ENCODE results near the gene CEPT1. TPM values are rescaled to one million over a fixed set of nuclear protein-coding genes. Genes with fewer than 3 reads are reported as not detected.
A peak's percentile ranks its signal among the peaks of the same experiment; 100 is the strongest.

Gene CEPT1
- total and polyA plus RNA-seq, 2 of the 4 experiments (the other 2 are of a cell fraction), result 13.3 to 27.4 TPM

- no peak overlapping the region for H4K8ac ChIP-seq (ENCODE audit: low read depth in 2 of 2, low read length in 2 of 2)
- POLR2A ChIA-PET (ENCODE audit: unreplicated experiment), result no interaction called here
- H3K4me2 ChIP-seq (ENCODE audit: low read depth, low read length), result peak overlapping the region; percentile 36; the same call in 1 of the 2 replicates
- H2BK5ac ChIP-seq (ENCODE audit: low read depth, low read length, poor library complexity, severe bottlenecking), result peak overlapping the region; percentile 28
- H4K20me1 ChIP-seq (ENCODE audit: insufficient read depth, low read length), result no peaks in the 10 kb centered on the region
- peak overlapping the region; percentile 22; the same call in 1 of the 2 replicates for H2BK120ac ChIP-seq (ENCODE audit: low read depth, low read length)
- no peak overlapping the region for H3K14ac ChIP-seq (replicated peaks; ENCODE audit: low read depth, low read length)
- H3K9me1 ChIP-seq (ENCODE audit: insufficient read depth, low read length), result peaks cover 2% of the 10 kb centered on the region; the same call in 1 of the 2 replicates
- H3K79me1 ChIP-seq (ENCODE audit: low read depth in 1 of 2, low read length in 2 of 2), result no peaks in the 10 kb centered on the region
- no peak for DNase-seq
- H3K18ac ChIP-seq (ENCODE audit: low read depth, low read length), result peak overlapping the region; percentile 51; the same call in 1 of the 2 replicates
- no peak overlapping the region for H2AK9ac ChIP-seq (replicated peaks; ENCODE audit: low read depth, low read length, poor library complexity)
- H4K91ac ChIP-seq (ENCODE audit: insufficient read depth, low read depth, low read length), result no peak overlapping the region
- 83% methylated on average over 2 of the region's 9 CpGs; no CpG with 5 or more reads in 1 of the 2 experiments for WGBS, 2 experiments (ENCODE audit: extremely low coverage in 2 of 2, insufficient read length in 1 of 2)
- H3K23ac ChIP-seq (ENCODE audit: low read depth, low read length), result 0 out of 2 replicates have a peak overlapping the region, but pooled peaks have one; percentile 67
- H2BK20ac ChIP-seq (ENCODE audit: low read depth, low read length), result peak overlapping the region; percentile 64; the same call in 1 of the 2 replicates
- no peaks in the 10 kb centered on the region for H3K9me3 ChIP-seq (ENCODE audit: control insufficient read depth, insufficient read depth, low read length)
- H3K9ac ChIP-seq (ENCODE audit: low read depth, low read length), result no peak overlapping the region
- ATAC-seq (ENCODE audit: low read depth), result no peak
- H3K27ac ChIP-seq (ENCODE audit: insufficient read depth, low read length), result no peak overlapping the region
- no peak overlapping the region for H3K56ac ChIP-seq (ENCODE audit: extremely low read depth, insufficient read depth, low read length)
- in situ Hi-C loops (cut with MboI; ENCODE audit: low sequenced_read_pairs), result no loop called here
- no peak overlapping the region for H3K4me3 ChIP-seq (ENCODE audit: insufficient read depth, low read depth, low read length)
- no peaks in the 10 kb centered on the region for H3K36me3 ChIP-seq (ENCODE audit: control insufficient read depth, insufficient read depth, low read length)
- CTCF ChIA-PET, result no interaction called here
- intact Hi-C loops (cut with micrococcal nuclease), result no loop called here
- peaks cover 22% of the 10 kb centered on the region for H3K27me3 ChIP-seq (ENCODE audit: control insufficient read depth, insufficient read depth, low read length)
- no TSS peak for BruUV-seq (replicated peaks)
- H2BK15ac ChIP-seq (ENCODE audit: low read depth, low read length), result no peak overlapping the region
- peak overlapping the region; percentile 37 for H2AFZ ChIP-seq (replicated peaks; ENCODE audit: low read length, poor library complexity)
- H2AK5ac ChIP-seq (ENCODE audit: low read depth, low read length), result 0 out of 2 replicates have a peak overlapping the region, but pooled peaks have one; percentile 30
- TF ChIP-seq POLR2A (IDR thresholded peaks at IDR 0.05; ENCODE audit: low read depth, low read length) (no peak), FOS (IDR thresholded peaks at IDR 0.05; ENCODE audit: low read depth, low read length) (no peak), USF2 (IDR thresholded peaks at IDR 0.05; ENCODE audit: low read depth, low read length) (no peak), RAD21 (IDR thresholded peaks at IDR 0.05; ENCODE audit: low read length) (no peak), MXI1 (IDR thresholded peaks at IDR 0.05; ENCODE audit: borderline replicate concordance, low read depth, low read length) (no peak), RCOR1 (IDR thresholded peaks at IDR 0.05; ENCODE audit: insufficient replicate concordance, low read length) (no peak), CTCF (conservative IDR thresholded peaks at IDR 0.05; ENCODE audit: low read depth, low read length) (no peak), MAFK (IDR thresholded peaks at IDR 0.05; ENCODE audit: low read depth, low read length) (no peak), RFX5 (IDR thresholded peaks at IDR 0.05; ENCODE audit: low read depth, low read length) (no peak), CHD1 (IDR thresholded peaks at IDR 0.05; ENCODE audit: low read depth, low read length) (no peak), NFE2L2 (IDR thresholded peaks at IDR 0.05; ENCODE audit: low read depth, low read length) (no peak), SMC3 (IDR thresholded peaks at IDR 0.05; ENCODE audit: low read depth, low read length) (no peak)
- H3K4ac ChIP-seq (ENCODE audit: low read depth, low read length), result no peak overlapping the region; the same call in 1 of the 2 replicates
- peaks cover 16% of the 10 kb centered on the region for H3K4me1 ChIP-seq (ENCODE audit: control insufficient read depth, insufficient read depth, low read length)
- H4K5ac ChIP-seq (ENCODE audit: low read depth, low read length), result no peak overlapping the region
- dilution Hi-C loops (cut with HindIII; ENCODE audit: low sequenced_read_pairs, unreplicated experiment), result no loop called here
These were observed 65.1 kb downstream of the CEPT1 start for GRCh38 chr1:111204983-111205713.

Measured in IMR-90 (cell line).